ENCODE results near the gene PLEKHM3.

Gene PLEKHM3

GRCh38 chr2:208017721-208018120, 7.6 kb downstream of the PLEKHM3 start:
- no peaks in the 10 kb centered on the region for H3K36me3 Mint-ChIP-seq
- H3K27ac Mint-ChIP-seq: peak overlapping the region; percentile 27
- peaks cover 41% of the 10 kb centered on the region for H3K4me1 Mint-ChIP-seq
- ATAC-seq (peak; percentile 73), DNase-seq (ENCODE audit: low spot score in 2 of 2) (no peak)
- no peaks in the 10 kb centered on the region for H3K9me3 Mint-ChIP-seq
- H3K4me3 Mint-ChIP-seq: peak overlapping the region; percentile 22

- no peaks in the 10 kb centered on the region for H3K36me3 Mint-ChIP-seq
- H3K4me3 Mint-ChIP-seq: no peak overlapping the region
- no peak for ATAC-seq
- no peak for DNase-seq (ENCODE audit: low spot score in 2 of 2)
- no peaks in the 10 kb centered on the region for H3K9me3 Mint-ChIP-seq
- peaks cover 45% of the 10 kb centered on the region for H3K4me1 Mint-ChIP-seq
- no peak overlapping the region for H3K27ac Mint-ChIP-seq
These were observed 9.9 kb downstream of the PLEKHM3 start for GRCh38 chr2:208015475-208015874.

GRCh38 chr2:208013285-208014178, 11.8 kb downstream of the PLEKHM3 start:
- H3K27ac Mint-ChIP-seq: peak overlapping the region; percentile 68
- peak; percentile 91 for ATAC-seq
- no peaks in the 10 kb centered on the region for H3K36me3 Mint-ChIP-seq
- H3K9me3 Mint-ChIP-seq: no peaks in the 10 kb centered on the region
- DNase-seq (ENCODE audit: low spot score in 2 of 2): no peak
- H3K4me3 Mint-ChIP-seq: no peak overlapping the region
- H3K4me1 Mint-ChIP-seq: peaks cover 51% of the 10 kb centered on the region

GRCh38 chr2:208012449-208012848, 12.9 kb downstream of the PLEKHM3 start:
- Mint-ChIP-seq H3K9me3 (no peaks in the 10 kb centered on the region), H3K4me1 (peaks cover 42% of the 10 kb centered on the region), H3K36me3 (no peaks in the 10 kb centered on the region), H3K4me3 (no peak overlapping the region), H3K27ac (no peak overlapping the region)
- no peak for DNase-seq (ENCODE audit: low spot score in 2 of 2)
- no peak for ATAC-seq

GRCh38 chr2:208010506-208010905, 14.8 kb downstream of the PLEKHM3 start:
- no peaks in the 10 kb centered on the region for H3K9me3 Mint-ChIP-seq
- ATAC-seq (no peak), DNase-seq (ENCODE audit: low spot score in 2 of 2) (no peak)
- H3K4me3 Mint-ChIP-seq: no peak overlapping the region
- no peaks in the 10 kb centered on the region for H3K36me3 Mint-ChIP-seq
- H3K27ac Mint-ChIP-seq: no peak overlapping the region
- peaks cover 44% of the 10 kb centered on the region for H3K4me1 Mint-ChIP-seq

GRCh38 chr2:208006833-208007232, 18.5 kb downstream of the PLEKHM3 start:
- DNase-seq (ENCODE audit: low spot score in 2 of 2) (no peak), ATAC-seq (peak; percentile 100)
- Mint-ChIP-seq H3K9me3 (no peaks in the 10 kb centered on the region), H3K4me3 (no peak overlapping the region), H3K27ac (no peak overlapping the region), H3K4me1 (peaks cover 23% of the 10 kb centered on the region), H3K36me3 (no peaks in the 10 kb centered on the region)

- peaks cover 23% of the 10 kb centered on the region for H3K4me1 Mint-ChIP-seq
- no peak overlapping the region for H3K4me3 Mint-ChIP-seq
- no peak for ATAC-seq
- no peaks in the 10 kb centered on the region for H3K36me3 Mint-ChIP-seq
- H3K9me3 Mint-ChIP-seq: no peaks in the 10 kb centered on the region
- no peak for DNase-seq (ENCODE audit: low spot score in 2 of 2)
- H3K27ac Mint-ChIP-seq: no peak overlapping the region
These were observed 19.0 kb downstream of the PLEKHM3 start for GRCh38 chr2:208006337-208006736.

- Mint-ChIP-seq H3K36me3 (peaks cover 16% of the 10 kb centered on the region), H3K4me1 (peaks cover 13% of the 10 kb centered on the region), H3K4me3 (no peak overlapping the region), H3K27ac (no peak overlapping the region), H3K9me3 (no peaks in the 10 kb centered on the region)
- DNase-seq (ENCODE audit: low spot score in 2 of 2) (no peak), ATAC-seq (no peak)
These were observed 23.4 kb downstream of the PLEKHM3 start for GRCh38 chr2:208001924-208002323.

GRCh38 chr2:208000701-208001395, 24.5 kb downstream of the PLEKHM3 start:
- Mint-ChIP-seq H3K9me3 (no peaks in the 10 kb centered on the region), H3K36me3 (peaks cover 16% of the 10 kb centered on the region), H3K27ac (peak overlapping the region; percentile 15), H3K4me3 (no peak overlapping the region), H3K4me1 (peaks cover 13% of the 10 kb centered on the region)
- no peak for DNase-seq (ENCODE audit: low spot score in 2 of 2)
- ATAC-seq: no peak

GRCh38 chr2:207996848-207997247, 28.5 kb downstream of the PLEKHM3 start:
- peaks cover 20% of the 10 kb centered on the region for H3K36me3 Mint-ChIP-seq
- H3K9me3 Mint-ChIP-seq: no peaks in the 10 kb centered on the region
- no peak overlapping the region for H3K27ac Mint-ChIP-seq
- DNase-seq (ENCODE audit: low spot score in 2 of 2) (no peak), ATAC-seq (no peak)
- peaks cover 39% of the 10 kb centered on the region for H3K4me1 Mint-ChIP-seq
- H3K4me3 Mint-ChIP-seq: no peak overlapping the region

- DNase-seq (ENCODE audit: low spot score in 2 of 2) (no peak), ATAC-seq (no peak)
- Mint-ChIP-seq H3K27ac (no peak overlapping the region), H3K36me3 (peaks cover 20% of the 10 kb centered on the region), H3K4me3 (no peak overlapping the region), H3K9me3 (no peaks in the 10 kb centered on the region), H3K4me1 (peaks cover 44% of the 10 kb centered on the region)
These were observed 29.4 kb downstream of the PLEKHM3 start for GRCh38 chr2:207995887-207996286.

- Mint-ChIP-seq H3K4me1 (peaks cover 44% of the 10 kb centered on the region), H3K4me3 (no peak overlapping the region), H3K36me3 (peaks cover 8% of the 10 kb centered on the region), H3K9me3 (no peaks in the 10 kb centered on the region), H3K27ac (no peak overlapping the region)
- no peak for DNase-seq (ENCODE audit: low spot score in 2 of 2)
- ATAC-seq: peak; percentile 77
These were observed 32.1 kb downstream of the PLEKHM3 start for GRCh38 chr2:207993151-207993763.

- peaks cover 4% of the 10 kb centered on the region for H3K36me3 Mint-ChIP-seq
- no peaks in the 10 kb centered on the region for H3K9me3 Mint-ChIP-seq
- DNase-seq (ENCODE audit: low spot score in 2 of 2) (no peak), ATAC-seq (peak; percentile 84)
- H3K4me1 Mint-ChIP-seq: peaks cover 39% of the 10 kb centered on the region
- no peak overlapping the region for H3K27ac Mint-ChIP-seq
- no peak overlapping the region for H3K4me3 Mint-ChIP-seq
These were observed 33.4 kb downstream of the PLEKHM3 start for GRCh38 chr2:207991944-207992343.

- Mint-ChIP-seq H3K9me3 (no peaks in the 10 kb centered on the region), H3K4me3 (no peak overlapping the region), H3K4me1 (peaks cover 31% of the 10 kb centered on the region), H3K27ac (no peak overlapping the region), H3K36me3 (peaks cover 4% of the 10 kb centered on the region)
- DNase-seq (ENCODE audit: low spot score in 2 of 2) (no peak), ATAC-seq (no peak)
These were observed 34.5 kb downstream of the PLEKHM3 start for GRCh38 chr2:207990784-207991183.

GRCh38 chr2:207988975-207989374, 36.4 kb downstream of the PLEKHM3 start:
- no peak for DNase-seq (ENCODE audit: low spot score in 2 of 2)
- Mint-ChIP-seq H3K4me3 (no peak overlapping the region), H3K4me1 (peaks cover 25% of the 10 kb centered on the region), H3K36me3 (no peaks in the 10 kb centered on the region), H3K9me3 (no peaks in the 10 kb centered on the region), H3K27ac (no peak overlapping the region)
- ATAC-seq: no peak
